Measurements from ENCODE around the gene PRR5L. TPM values are rescaled to one million over a fixed set of nuclear protein-coding genes. Genes with fewer than 3 reads are reported as not detected.

Gene PRR5L
- total and polyA plus RNA-seq, 7 donors: 3.3 to 105 (median 11.9) TPM

- Histone ChIP-seq H3K4me3 (no peak overlapping the region), H3K9me3 (no peaks in the 10 kb centered on the region), H3K27me3 (no peaks in the 10 kb centered on the region), H3K27ac (no peak overlapping the region), H3K36me3 (no peaks in the 10 kb centered on the region), H3K4me1 (no peaks in the 10 kb centered on the region)
- intact Hi-C loops (cut with DNase I): no loop called here
- 60 to 65% methylated on average over 3 of the region's 3 CpGs for WGBS, 2 donors
- TF ChIP-seq POLR2A (IDR thresholded peaks at IDR 0.05): no peak
- no peak for DNase-seq
These were observed 30.7 kb downstream of the PRR5L start for GRCh38 chr11:36326524-36327419.

- H3K4me1 ChIP-seq: no peaks in the 10 kb centered on the region
- H3K4me3 ChIP-seq: no peak overlapping the region
- H3K9me3 ChIP-seq: no peaks in the 10 kb centered on the region
- 73 to 85% methylated on average over 2 of the region's 2 CpGs for WGBS, 2 donors
- TF ChIP-seq, protein P1, sequence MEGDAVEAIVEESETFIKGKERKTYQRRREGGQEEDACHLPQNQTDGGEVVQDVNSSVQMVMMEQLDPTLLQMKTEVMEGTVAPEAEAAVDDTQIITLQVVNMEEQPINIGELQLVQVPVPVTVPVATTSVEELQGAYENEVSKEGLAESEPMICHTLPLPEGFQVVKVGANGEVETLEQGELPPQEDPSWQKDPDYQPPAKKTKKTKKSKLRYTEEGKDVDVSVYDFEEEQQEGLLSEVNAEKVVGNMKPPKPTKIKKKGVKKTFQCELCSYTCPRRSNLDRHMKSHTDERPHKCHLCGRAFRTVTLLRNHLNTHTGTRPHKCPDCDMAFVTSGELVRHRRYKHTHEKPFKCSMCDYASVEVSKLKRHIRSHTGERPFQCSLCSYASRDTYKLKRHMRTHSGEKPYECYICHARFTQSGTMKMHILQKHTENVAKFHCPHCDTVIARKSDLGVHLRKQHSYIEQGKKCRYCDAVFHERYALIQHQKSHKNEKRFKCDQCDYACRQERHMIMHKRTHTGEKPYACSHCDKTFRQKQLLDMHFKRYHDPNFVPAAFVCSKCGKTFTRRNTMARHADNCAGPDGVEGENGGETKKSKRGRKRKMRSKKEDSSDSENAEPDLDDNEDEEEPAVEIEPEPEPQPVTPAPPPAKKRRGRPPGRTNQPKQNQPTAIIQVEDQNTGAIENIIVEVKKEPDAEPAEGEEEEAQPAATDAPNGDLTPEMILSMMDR (IDR thresholded peaks at IDR 0.05): no peak
- TF ChIP-seq POLR2AphosphoS5 (IDR thresholded peaks at IDR 0.05) (no peak), POLR2A (IDR thresholded peaks at IDR 0.05) (no peak), EP300 (IDR thresholded peaks at IDR 0.05) (no peak)
- no peaks in the 10 kb centered on the region for H3K36me3 ChIP-seq
- no peak for DNase-seq
- H3K27ac ChIP-seq: no peak overlapping the region
- intact Hi-C loops (cut with DNase I): no loop called here
- H3K27me3 ChIP-seq: no peaks in the 10 kb centered on the region
These were observed 33.0 kb downstream of the PRR5L start for GRCh38 chr11:36328966-36329673.

DNA sequence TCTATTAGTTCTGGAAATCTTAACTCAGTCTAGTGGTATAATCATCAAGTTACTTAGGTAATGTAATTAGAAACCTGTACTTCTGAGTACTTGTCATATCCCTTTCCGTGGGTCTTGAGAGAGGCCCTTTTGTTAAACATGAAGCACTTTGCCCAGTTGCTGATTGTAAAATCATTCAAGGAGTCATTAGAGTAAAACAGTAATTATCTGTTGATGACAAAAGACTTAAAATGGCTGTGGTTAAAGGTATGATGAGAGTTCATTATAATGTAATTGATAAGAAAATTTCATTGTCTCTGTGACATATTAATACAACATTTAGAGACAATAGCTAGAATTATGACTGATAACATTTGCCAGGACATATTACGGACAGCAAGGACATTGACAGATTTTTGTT is 34.3 kb downstream of the PRR5L start:
- H3K9me3 ChIP-seq: no peaks in the 10 kb centered on the region
- no peak for TF ChIP-seq POLR2AphosphoS5 (IDR thresholded peaks at IDR 0.05)
- TF ChIP-seq, protein P1 (IDR thresholded peaks at IDR 0.05): no peak
- no peak for TF ChIP-seq EP300 (IDR thresholded peaks at IDR 0.05)
- no peak for TF ChIP-seq POLR2A (IDR thresholded peaks at IDR 0.05)
- H3K4me1 ChIP-seq: no peaks in the 10 kb centered on the region
- DNase-seq: no peak
- no peak overlapping the region for H3K27ac ChIP-seq
- H3K36me3 ChIP-seq: no peaks in the 10 kb centered on the region
- 51 to 86% methylated on average over 2 of the region's 2 CpGs for WGBS, 2 donors
- intact Hi-C loops (cut with DNase I): no loop called here
- H3K4me3 ChIP-seq: no peak overlapping the region
- H3K27me3 ChIP-seq: no peaks in the 10 kb centered on the region

DNA sequence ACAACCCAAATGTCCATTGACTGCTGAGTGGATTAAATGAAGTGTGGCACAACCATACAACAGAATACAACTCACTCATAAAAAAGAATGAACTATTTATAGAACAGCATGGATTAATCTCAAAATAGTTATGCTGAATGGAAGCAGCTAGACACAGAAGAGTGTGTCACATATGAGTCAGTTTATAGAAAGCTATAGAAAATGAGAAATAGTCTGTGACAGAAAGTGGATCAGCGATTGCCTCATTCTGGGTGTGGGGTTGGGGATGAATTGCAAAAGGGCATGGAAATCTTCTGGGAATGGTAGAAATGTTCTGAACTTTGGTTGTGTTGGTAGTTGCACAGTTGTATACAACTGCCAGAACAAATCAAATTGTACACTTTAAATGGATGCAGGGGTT is 37.4 kb downstream of the PRR5L start:
- Histone ChIP-seq H3K4me3 (no peak overlapping the region), H3K27me3 (no peaks in the 10 kb centered on the region), H3K9me3 (no peaks in the 10 kb centered on the region), H3K27ac (no peak overlapping the region), H3K4me1 (no peaks in the 10 kb centered on the region), H3K36me3 (no peaks in the 10 kb centered on the region)
- DNase-seq: no peak
- WGBS, 2 donors: 89 to 93% methylated on average over 1 of the region's 1 CpG
- intact Hi-C loops (cut with DNase I): no loop called here
- TF ChIP-seq POLR2A (IDR thresholded peaks at IDR 0.05): no peak
- TF ChIP-seq, protein P1 (IDR thresholded peaks at IDR 0.05): no peak

DNA sequence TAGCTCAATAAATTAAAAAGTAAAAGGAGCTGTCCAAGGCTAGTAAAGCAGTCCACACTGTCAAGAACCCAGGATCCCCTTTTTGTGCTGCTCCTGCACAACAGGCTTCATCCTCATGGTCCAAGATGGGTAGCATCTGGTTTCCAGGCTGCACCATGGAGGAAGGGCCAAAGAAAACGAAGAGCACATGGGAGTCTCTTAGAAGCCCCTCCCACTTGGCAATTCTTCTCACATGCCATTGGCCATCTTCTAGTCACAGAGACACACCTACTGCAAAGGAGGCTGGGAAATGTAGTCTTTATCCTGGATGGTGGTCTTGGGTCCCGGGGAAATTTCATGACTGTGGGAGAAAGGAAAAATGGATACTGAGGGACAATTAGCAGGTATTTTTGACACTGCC is 37.8 kb downstream of the PRR5L start:
- no peak for DNase-seq
- TF ChIP-seq, protein P1 (IDR thresholded peaks at IDR 0.05): no peak
- no peak for TF ChIP-seq POLR2A (IDR thresholded peaks at IDR 0.05)
- no peak for TF ChIP-seq EP300 (IDR thresholded peaks at IDR 0.05)
- TF ChIP-seq POLR2AphosphoS5 (IDR thresholded peaks at IDR 0.05): no peak

More for the DNA sequence above, 37.8 kb downstream of the PRR5L start:
- no peaks in the 10 kb centered on the region for H3K36me3 ChIP-seq
- no peaks in the 10 kb centered on the region for H3K9me3 ChIP-seq
- no peaks in the 10 kb centered on the region for H3K4me1 ChIP-seq
- H3K27me3 ChIP-seq: no peaks in the 10 kb centered on the region
- intact Hi-C loops (cut with DNase I): no loop called here
- WGBS, 2 donors: 79 to 81% methylated on average over 2 of the region's 2 CpGs
- no peak overlapping the region for H3K4me3 ChIP-seq
- no peak overlapping the region for H3K27ac ChIP-seq

All from sigmoid colon (tissue), 7 donors.